AML-193 (cell line): ENCODE measurements around the gene STK32B.

ENCODE experiments used
- DNase-seq, 2 experiments: peaks; one replicate each; lab custom pipeline; 2025; lab: John Stamatoyannopoulos, UW

STK32B gene

DNA sequence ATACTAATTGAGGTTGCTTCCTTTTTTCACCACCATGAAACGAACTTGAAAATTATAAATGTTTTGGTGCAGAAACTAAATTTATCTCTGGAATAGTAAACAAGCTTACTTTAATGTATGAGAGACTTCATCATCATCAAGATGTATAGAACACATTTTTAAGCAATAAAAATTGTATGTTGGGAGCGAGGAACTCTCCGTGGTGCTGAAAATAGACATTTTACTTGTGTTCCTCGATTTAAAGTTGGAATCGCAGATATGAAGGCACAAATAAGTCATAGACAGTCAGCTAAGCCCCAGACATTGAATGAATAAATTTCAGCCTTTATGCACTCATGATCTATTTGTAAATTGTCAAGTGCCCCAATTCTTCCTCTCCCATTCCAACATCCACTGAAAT is 310.7 kb downstream of the STK32B start:
- peak in 1 of 2 experiments; percentile 1 for DNase-seq

DNA sequence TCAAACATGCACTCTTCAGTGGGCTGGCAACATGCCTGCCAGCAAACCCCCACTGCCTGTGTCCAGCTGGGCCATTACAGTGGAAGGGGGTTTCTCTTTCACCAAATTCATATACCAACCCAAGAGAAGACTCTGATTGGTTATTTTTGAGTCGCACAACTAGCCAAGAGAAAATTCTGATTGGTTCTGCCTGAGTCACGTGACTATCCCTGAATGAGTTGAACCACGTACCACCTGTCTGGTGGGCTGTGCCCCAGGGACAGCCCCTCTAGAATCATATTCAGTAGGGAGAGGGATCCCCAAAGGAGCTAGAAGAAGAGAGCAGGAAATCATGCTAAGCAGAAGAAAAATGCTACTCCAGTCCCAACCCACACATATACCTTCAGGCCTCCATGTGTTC is 313.1 kb downstream of the STK32B start:
- DNase-seq: no peak

DNA sequence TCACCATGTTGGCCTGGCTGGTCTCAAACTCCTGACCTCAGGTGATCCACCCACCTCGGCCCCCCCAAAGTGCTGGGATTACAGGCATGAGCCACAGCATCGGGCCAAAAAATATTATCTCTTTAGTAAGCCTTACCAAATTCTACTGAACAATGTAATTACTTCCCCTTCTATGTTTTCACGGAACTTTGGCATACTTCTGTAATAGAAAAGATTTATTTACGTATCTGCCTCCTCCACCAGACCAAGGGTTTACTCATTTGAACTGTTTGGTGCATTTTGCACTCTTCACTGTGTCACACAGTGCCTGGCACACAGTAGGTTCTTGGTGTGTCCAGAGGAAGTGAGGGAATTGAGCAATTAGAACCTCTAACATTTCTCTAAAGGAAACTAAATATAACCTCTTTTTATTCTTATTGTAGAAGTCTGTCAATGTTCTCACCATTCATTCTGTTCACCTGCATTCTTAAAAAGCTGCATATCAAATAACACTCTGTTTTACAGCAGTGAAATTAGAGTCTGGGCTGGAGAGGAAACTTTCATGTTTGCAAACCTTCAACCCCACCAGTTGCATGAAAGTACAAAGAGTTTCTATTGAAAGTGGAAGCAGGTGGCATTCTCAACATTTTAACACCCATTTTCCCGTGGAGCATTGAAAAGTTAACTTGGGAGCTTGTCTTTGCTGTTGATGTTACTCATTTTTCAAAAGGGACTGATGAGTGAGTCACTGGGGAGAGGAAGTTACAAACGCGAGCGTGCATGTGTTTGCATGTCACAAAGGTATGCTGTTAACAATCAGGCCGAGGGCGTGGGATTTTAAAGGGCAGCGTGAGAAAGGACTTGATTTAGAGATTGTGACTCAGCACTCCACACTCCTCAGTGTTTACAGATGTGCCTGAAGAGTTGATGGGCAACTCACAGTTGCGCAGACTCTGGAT is 314.1 kb downstream of the STK32B start:
- no peak for DNase-seq

- DNase-seq: no peak
These were observed 314.7 kb downstream of the STK32B start for GRCh38 chr4:5366009-5366386.

- DNase-seq: no peak
These were observed 315.1 kb downstream of the STK32B start for GRCh38 chr4:5366421-5366820.

- DNase-seq: no peak
These were observed 317.1 kb downstream of the STK32B start for GRCh38 chr4:5368426-5368825.

- DNase-seq: no peak
These were observed 319.0 kb downstream of the STK32B start for GRCh38 chr4:5370286-5370685.

GRCh38 chr4:5371415-5372190 is 320.3 kb downstream of the STK32B start:
- no peak for DNase-seq

DNA sequence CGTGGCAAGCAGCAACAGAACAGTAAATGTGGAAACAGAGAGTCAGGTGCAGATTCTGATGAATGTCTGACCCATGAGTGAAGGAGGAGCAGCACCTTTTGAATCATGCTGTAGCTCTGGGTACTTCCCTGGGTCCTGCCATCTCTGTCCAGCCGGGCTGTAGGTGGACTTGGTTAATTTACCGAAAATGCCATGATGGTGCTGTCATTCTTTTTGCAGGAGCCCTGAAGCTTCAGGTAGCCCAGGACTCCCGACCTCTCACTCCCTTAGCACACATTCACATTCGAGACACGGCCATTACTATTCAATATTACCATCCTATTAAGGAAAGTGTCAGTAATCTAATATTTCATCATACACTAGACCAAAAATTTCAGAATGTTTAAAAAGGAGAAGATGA is 320.9 kb downstream of the STK32B start:
- DNase-seq: no peak

DNA sequence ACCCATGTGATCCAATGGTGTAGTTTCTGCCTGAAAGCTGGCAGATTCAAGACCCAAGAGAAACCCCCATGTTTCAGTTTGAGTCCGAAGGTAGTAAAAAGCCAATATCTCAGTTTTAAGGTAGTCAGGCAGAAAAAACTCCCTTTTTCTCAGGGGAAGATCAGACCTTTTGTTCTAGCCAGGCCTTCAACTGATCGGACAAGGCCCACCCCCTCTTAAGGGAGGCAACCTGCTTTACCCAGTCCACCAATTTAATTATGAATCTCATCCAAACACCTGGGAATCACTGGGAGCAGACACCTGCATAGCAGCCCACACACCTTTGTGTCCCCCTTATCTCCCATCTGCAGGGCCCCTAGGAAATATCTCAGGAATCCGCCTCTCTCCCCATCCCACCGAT is 322.0 kb downstream of the STK32B start:
- DNase-seq: no peak

DNA sequence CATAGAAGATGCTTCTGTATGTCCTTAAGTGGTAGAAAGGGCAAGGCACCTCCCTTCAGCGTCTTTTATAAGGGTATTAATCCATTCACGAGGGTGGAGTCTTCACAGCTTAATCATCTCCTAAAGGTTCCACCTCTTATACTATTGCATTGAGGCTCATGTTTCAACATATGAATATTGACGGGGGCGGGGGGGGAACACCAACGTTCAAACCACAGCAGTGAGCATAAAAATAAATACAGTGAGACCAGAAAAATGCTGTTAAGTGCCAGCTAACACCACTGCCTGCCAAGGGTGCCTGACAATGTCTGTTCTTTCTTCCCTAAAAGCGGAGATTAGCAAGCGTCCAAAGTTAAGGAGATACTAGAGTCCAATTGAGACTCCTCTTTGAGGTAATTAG is 323.3 kb downstream of the STK32B start:
- no peak for DNase-seq

DNA sequence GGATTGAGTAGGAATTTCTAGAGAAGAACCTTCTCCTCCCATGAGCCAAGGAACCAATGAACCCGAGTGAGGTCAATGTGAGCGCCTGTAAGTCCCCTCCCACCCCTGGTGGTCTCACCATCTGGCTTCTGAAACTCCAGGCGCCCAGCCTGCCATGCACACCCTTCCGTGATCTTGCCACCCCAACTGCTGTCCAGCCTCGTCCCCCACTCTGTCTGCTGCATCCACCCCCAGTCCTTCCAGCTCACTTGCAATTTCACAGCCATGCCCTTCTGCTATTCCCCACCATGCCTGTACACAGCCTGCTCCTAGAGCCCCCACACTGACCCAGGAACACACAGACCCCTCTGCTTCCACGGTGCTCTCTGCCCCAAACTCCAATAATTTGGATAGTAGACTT is 323.7 kb downstream of the STK32B start:
- no peak for DNase-seq

DNA sequence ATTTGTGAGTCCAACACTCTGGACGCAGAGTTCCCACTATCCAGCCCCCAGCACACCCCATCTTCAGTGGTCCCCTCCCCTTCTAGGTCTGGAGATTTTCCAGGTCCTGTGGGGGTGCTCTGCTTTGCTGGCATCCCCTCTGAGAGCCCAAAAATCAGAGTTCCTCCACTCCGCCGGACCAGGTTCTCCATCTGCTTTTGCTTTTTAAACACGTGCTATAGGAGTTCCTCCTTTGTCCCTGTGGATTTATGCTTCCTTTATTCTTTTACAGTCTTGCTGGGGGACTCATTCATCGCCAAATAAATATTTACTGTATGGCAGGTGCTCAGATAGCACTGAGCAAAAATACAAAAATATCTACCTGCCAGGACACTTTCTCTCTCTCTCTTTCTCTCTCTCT is 324.7 kb downstream of the STK32B start:
- no peak for DNase-seq

DNA sequence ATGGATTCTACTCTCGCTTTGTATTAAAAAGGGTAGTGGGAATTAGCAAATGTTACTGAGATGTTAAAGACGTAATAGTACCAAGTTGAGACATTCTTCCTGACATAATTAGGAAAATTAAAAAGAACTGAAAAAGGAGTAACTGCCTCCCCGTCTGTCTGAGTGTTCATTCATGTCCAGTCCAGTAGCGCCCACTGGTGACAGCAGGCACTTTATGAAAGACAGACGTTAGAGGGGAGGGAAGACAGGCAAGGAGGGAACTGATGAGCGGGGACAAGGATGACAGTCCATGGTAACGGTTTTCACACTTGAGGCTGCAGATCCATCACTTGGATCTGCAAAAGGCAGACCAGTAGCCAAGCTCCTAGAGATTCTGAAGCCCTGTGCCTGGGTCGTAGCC is 326.7 kb downstream of the STK32B start:
- DNase-seq: no peak

DNA sequence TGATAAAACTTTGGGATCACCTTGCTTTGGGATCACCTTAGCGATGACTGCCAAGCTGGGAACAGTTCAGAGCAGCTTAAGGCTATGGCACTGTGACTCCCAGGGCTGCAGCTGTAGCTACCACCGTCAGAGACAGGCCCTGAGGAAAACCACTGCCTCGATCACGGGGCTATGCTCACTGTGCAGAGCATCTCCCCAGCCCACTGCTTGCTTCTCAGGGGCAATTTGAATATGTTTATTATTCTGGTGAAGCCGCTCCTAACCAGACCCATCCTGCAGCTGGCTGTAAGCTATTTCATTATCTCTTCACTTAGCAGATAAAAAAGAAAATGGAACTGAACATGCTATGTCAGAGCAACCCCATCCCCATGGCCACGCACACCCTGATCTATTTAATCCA is 328.6 kb downstream of the STK32B start:
- no peak for DNase-seq

DNA sequence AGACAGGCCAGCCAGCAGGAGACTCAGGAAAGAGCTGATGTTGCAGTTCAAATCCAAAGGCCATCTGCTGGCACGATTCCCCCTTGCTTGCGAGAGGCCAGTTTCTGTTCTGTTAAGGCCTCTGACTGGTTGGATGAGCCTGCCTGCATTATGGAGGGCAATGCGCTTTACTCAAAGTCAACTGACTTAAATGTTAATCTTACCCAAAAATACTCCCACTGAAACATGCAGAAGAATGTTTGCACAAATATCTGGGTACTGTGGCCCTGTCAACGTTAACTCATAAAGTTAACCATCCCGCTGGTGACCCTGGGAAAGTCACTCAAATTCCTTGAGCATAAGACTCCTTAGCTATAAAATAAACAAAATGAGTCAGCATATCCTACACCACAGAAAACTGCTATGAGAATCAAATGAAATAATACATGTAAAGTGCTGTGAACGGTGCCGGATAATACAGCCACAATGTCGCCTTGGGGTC is 330.7 kb downstream of the STK32B start:
- no peak for DNase-seq

DNA sequence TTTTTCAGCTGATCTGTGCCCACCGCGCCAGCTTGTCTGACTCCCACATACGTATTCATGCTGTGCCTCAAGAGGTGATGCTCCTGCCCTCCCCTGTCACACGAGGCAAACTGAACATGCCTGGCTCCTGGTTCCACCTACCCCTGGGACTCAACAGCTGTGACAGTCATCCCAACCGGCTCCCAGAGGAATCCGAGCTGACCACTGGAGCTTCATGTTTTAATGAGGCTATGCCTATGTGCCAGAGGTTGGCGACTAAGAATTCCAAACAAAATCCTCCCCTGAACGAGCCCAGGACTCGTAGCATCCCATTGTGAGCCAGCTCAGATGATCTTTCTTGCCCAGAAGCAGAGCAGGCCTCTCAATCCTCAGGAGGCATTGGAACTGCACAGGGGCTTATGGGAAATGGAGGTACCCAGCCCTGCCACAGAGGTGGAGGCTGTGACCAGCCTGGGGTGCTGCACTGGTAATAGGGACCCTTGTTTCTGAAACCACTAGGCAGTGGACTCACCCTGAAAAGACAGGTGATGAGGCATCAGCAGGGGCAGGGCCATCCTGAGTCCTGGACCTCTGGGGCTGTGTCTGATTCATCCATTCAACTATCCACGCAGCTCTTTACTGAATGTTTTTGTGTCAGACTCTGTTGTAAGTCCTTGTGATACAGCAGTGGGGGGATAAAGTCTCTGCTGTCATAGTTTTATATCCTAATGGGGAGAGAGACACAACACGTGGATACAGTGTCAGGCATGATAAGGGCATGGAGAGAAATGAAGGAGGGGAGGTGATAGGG is 332.1 kb downstream of the STK32B start:
- DNase-seq: no peak

DNA sequence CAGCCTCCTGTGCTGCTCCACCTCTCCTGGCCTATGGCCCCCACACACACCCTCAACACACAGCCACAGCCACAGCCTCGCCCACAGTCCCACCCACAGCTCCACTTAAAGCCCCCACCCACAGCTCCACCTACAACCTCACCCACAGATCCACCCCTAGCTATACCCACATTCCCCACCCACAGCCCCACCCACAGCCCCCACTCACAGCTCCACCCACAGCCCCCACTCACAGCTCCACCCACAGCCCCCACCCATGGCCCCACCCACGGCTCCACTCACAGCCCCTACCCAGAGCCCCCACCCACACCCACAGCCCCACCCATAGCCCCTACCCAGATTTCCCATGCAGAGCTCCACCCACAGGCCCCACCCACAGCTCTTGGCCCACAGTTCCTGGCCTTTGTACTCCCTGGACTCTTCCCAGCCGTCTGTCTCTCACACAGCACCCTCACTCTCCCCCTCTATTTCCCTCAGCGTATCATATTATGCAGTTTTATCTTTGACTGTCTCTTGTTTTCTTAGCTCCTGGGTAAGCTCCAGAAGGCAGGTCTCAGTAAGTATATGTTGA is 334.5 kb downstream of the STK32B start:
- DNase-seq: no peak

DNA sequence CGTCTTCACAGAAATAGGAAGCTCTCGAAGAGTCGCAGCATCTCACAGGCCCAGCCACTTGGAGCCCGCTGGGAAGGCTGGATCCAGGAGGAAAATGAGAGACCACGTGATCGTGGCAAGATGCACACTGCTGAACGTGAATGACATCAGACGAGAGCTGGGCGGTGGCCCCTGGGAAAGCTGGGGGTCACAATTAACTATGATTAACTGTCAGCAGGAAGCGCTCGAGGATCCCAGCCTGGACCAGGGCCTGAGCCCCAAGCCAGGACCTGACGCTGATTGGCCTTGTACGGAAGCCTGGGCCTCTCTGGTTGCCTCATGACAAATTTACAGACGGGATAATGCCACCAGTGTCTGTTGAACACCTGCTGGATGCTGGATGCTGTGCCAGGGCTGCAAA is 335.6 kb downstream of the STK32B start:
- DNase-seq: no peak

GRCh38 chr4:5387457-5387856 is 336.2 kb downstream of the STK32B start:
- no peak for DNase-seq

DNA sequence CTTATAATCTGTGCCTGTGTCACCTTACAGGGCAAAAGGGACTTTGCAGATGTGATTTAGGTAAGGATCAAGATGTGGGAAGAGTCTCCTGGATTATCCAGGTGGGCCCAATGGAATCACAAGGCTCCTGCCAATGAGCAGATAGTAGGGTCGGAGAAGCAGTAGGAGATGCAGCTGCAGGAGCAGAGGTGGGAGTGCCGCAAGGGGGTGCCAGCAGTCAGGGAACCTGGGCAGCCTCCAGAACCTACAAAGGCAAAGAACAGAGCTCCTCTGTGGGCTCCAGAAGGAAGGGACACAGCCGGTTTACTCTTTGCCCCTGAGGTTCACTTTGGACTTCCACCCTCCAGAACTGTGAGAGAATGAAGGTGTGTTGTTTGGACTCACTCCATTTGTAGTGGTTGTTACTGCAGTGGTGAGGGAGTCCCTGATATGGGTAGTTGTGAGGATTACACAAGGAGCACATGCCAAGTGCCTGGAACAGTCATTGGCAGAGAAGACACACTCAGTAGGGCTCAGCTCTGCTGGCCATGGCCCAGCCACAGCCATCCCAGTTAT is 338.6 kb downstream of the STK32B start:
- no peak for DNase-seq

- no peak for DNase-seq
These were observed 340.2 kb downstream of the STK32B start for GRCh38 chr4:5391492-5391891.
